ENCODE data around the gene ZNF624. TPM values are rescaled to one million over a fixed set of nuclear protein-coding genes. Genes with fewer than 3 reads are reported as not detected.
"Not testable (repeated sequence)": the region's sequence is repeated elsewhere in the genome, so short reads cannot be mapped to it uniquely, and the experiment has no call there.

The ZNF624 gene
- polyA plus RNA-seq (2013, experiment 1 of 2) = 6.6 TPM
- 7.3 TPM for polyA plus RNA-seq (2013, experiment 2 of 2)

DNA sequence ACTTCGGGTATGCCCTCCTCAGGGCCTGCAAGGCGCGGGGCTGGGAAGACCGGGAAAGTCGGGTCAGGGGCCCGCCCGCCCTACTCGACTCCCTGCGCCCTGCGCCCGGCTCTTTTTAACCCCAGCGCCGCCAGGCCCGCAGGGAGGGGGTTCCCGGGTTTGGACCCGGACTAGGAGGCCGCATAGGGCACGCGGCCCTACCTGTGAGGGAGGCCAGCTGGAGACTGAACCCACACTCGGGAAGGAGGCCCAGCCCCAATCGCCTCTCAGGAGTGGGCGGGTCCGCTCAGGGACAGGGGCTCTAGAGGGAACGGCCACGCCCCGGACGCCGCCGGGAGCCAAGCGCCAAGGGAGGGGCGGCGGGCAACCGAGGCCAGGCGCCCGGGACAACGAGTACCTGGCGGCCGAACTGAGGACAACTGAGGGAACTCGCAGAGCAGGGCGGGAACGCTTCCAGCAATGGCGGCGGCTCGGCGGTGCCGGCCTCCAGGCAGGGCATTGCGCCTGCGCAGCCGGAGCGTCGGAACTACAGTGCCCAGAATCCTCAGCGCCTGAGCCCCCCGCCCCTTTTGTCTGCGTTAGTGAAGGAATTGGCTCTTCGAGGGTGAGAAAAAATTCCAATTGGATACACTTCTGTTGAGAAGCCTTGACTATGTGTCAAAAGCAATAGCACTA, at the start of gene ZNF624:
TSS of gene ZNF624 (minus strand) at position 484 of the 675 bp plus-strand sequence.
- peak within 1 kb of the TSS; percentile 82 for H3K27ac ChIP-seq (ENCODE audit: low read depth, low read length, severe bottlenecking)
- 0% methylated on average over 39 to 41 of the region's 55 CpGs for WGBS, 2 experiments (ENCODE audit: insufficient coverage in 2 of 2)
- H3K36me3 ChIP-seq (ENCODE audit: control insufficient read depth, insufficient read depth, low read length) = peaks cover 5% of the 10 kb centered on the region
- H3K9me3 ChIP-seq (ENCODE audit: control insufficient read depth, low read length) = no peaks in the 10 kb centered on the region
- H3K4me3 ChIP-seq (ENCODE audit: extremely low read depth, insufficient read depth, low read length, poor library complexity, severe bottlenecking) = peak within 1 kb of the TSS; percentile 83
- H3K4me1 ChIP-seq (ENCODE audit: control insufficient read depth, insufficient read depth, low read length, poor library complexity, severe bottlenecking) = no peaks in the 10 kb centered on the region

- H3K9me3 ChIP-seq (ENCODE audit: control insufficient read depth, low read length); H3K27ac ChIP-seq (ENCODE audit: low read depth, low read length, severe bottlenecking); H3K36me3 ChIP-seq (ENCODE audit: control insufficient read depth, insufficient read depth, low read length); H3K4me3 ChIP-seq (ENCODE audit: extremely low read depth, insufficient read depth, low read length, poor library complexity, severe bottlenecking); H3K4me1 ChIP-seq (ENCODE audit: control insufficient read depth, insufficient read depth, low read length, poor library complexity, severe bottlenecking): not testable (repeated sequence)
- 100% methylated on average over 1 of the region's 5 CpGs; no CpG with 5 or more reads in 1 of the 2 experiments for WGBS, 2 experiments (ENCODE audit: insufficient coverage in 2 of 2)
Observed at GRCh38 chr17:16697603-16698002, 44.0 kb upstream of the ZNF624 start.

GRCh38 chr17:16690447-16690846, 36.8 kb upstream of the ZNF624 start:
- H3K36me3 ChIP-seq (ENCODE audit: control insufficient read depth, insufficient read depth, low read length); H3K4me1 ChIP-seq (ENCODE audit: control insufficient read depth, insufficient read depth, low read length, poor library complexity, severe bottlenecking); H3K9me3 ChIP-seq (ENCODE audit: control insufficient read depth, low read length); H3K27ac ChIP-seq (ENCODE audit: low read depth, low read length, severe bottlenecking); H3K4me3 ChIP-seq (ENCODE audit: extremely low read depth, insufficient read depth, low read length, poor library complexity, severe bottlenecking): not testable (repeated sequence)
- WGBS, 2 experiments (ENCODE audit: insufficient coverage in 2 of 2) = 98% methylated on average over 7 of the region's 30 CpGs; no CpG with 5 or more reads in 1 of the 2 experiments

DNA sequence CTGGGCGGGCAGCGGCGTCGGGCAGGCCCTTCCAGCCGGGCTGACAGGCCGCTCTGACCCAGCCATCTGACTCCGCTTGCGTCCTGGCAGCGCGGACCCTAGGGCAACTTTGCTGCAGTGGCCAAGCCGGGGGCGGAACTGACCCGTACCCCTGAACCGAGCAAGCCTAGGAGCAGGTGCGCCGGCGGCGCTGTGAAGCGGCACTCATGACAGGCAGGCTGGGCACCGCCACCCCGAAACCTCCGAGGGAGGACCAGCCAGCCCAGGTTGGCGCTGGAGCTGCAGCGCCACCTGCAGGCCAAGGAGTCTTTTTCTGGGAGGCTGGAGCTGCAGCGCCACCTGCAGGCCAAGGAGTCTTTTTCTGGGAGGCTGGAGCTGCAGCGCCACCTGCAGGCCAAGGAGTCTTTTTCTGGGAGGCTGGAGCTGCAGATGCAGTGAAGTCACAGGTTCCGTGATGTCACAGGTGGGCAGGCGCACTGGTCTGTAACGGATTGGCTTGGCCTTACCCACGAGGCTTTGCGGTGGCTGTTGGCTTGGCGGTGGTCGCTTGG, 36.2 kb upstream of the ZNF624 start, which contains the start of gene CCDC144A:
TSS of gene CCDC144A (plus strand) at position 511 of the 551 bp plus-strand sequence. CDS start 160 bp downstream, outside the sequence.
- not testable (repeated sequence) for H3K36me3 ChIP-seq (ENCODE audit: control insufficient read depth, insufficient read depth, low read length); H3K9me3 ChIP-seq (ENCODE audit: control insufficient read depth, low read length); H3K27ac ChIP-seq (ENCODE audit: low read depth, low read length, severe bottlenecking); H3K4me3 ChIP-seq (ENCODE audit: extremely low read depth, insufficient read depth, low read length, poor library complexity, severe bottlenecking); H3K4me1 ChIP-seq (ENCODE audit: control insufficient read depth, insufficient read depth, low read length, poor library complexity, severe bottlenecking)
- 92 to 95% methylated on average over 17 to 25 of the region's 33 CpGs for WGBS, 2 experiments (ENCODE audit: insufficient coverage in 2 of 2)

DNA sequence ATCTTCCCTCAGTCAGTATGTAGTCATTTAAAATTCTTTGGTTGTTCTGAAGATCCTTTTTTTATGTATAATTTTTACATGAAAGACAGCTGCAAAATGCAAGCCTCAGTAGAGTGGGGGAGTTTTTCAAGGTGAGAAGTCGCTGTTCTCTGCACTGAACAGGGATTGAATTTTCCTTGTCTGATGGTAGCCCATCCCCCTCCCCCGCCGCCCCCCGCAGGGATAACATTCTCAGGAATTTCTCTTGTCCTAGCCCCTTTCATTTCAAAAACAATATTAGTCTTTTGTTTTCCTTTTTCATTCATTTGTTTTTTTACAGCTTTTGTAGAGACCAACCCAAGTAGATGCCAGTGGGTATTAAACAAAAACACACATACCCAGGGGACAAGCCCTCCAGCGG, 33.5 kb upstream of the ZNF624 start:
- WGBS, 2 experiments (ENCODE audit: insufficient coverage in 2 of 2) = 4 to 17% methylated on average over 1 to 3 of the region's 5 CpGs
- not testable (repeated sequence) for H3K27ac ChIP-seq (ENCODE audit: low read depth, low read length, severe bottlenecking); H3K36me3 ChIP-seq (ENCODE audit: control insufficient read depth, insufficient read depth, low read length); H3K4me1 ChIP-seq (ENCODE audit: control insufficient read depth, insufficient read depth, low read length, poor library complexity, severe bottlenecking); H3K4me3 ChIP-seq (ENCODE audit: extremely low read depth, insufficient read depth, low read length, poor library complexity, severe bottlenecking); H3K9me3 ChIP-seq (ENCODE audit: control insufficient read depth, low read length)

- H3K9me3 ChIP-seq (ENCODE audit: control insufficient read depth, low read length); H3K4me1 ChIP-seq (ENCODE audit: control insufficient read depth, insufficient read depth, low read length, poor library complexity, severe bottlenecking); H3K27ac ChIP-seq (ENCODE audit: low read depth, low read length, severe bottlenecking); H3K36me3 ChIP-seq (ENCODE audit: control insufficient read depth, insufficient read depth, low read length); H3K4me3 ChIP-seq (ENCODE audit: extremely low read depth, insufficient read depth, low read length, poor library complexity, severe bottlenecking): not testable (repeated sequence)
- WGBS, 2 experiments (ENCODE audit: insufficient coverage in 2 of 2) = no CpG with 5 or more reads among the region's 4 CpGs
Observed at GRCh38 chr17:16686019-16686418, 32.4 kb upstream of the ZNF624 start.

GRCh38 chr17:16683290-16684138, 29.9 kb upstream of the ZNF624 start:
- not testable (repeated sequence) for H3K4me1 ChIP-seq (ENCODE audit: control insufficient read depth, insufficient read depth, low read length, poor library complexity, severe bottlenecking); H3K4me3 ChIP-seq (ENCODE audit: extremely low read depth, insufficient read depth, low read length, poor library complexity, severe bottlenecking); H3K27ac ChIP-seq (ENCODE audit: low read depth, low read length, severe bottlenecking); H3K9me3 ChIP-seq (ENCODE audit: control insufficient read depth, low read length); H3K36me3 ChIP-seq (ENCODE audit: control insufficient read depth, insufficient read depth, low read length)
- 92 to 94% methylated on average over 35 to 43 of the region's 44 CpGs for WGBS, 2 experiments (ENCODE audit: insufficient coverage in 2 of 2)

DNA sequence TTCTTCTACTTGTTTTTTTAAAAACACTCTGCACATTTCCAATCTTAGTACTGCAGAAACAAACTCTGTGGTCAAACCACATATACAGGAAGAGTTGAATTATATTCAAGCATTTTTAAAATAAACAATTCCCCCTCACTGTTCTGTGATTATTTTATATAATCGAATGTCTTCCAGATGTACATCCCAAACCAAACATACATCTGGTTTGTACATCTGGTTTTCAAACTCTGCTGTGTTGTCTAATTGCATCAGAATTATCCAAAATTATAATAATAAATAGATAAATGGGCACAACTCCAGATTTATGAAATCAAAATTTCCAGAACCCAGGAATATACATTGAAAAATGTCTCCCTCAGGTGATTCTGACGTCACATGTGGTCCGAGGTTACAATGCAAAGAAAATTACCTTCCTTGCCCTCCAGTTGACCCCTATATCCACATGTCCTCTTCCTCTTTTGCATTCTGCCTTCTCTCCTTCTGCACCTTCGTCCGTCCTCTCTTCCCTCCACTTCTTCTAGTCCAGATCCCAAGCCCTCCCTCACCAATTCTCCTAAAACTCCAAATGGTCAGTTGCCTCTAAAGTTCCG, 23.1 kb upstream of the ZNF624 start:
- no peak overlapping the region for H3K27ac ChIP-seq (ENCODE audit: low read depth, low read length, severe bottlenecking)
- H3K36me3 ChIP-seq (ENCODE audit: control insufficient read depth, insufficient read depth, low read length) = no peaks in the 10 kb centered on the region
- H3K4me1 ChIP-seq (ENCODE audit: control insufficient read depth, insufficient read depth, low read length, poor library complexity, severe bottlenecking) = no peaks in the 10 kb centered on the region
- no peaks in the 10 kb centered on the region for H3K9me3 ChIP-seq (ENCODE audit: control insufficient read depth, low read length)
- no peak overlapping the region for H3K4me3 ChIP-seq (ENCODE audit: extremely low read depth, insufficient read depth, low read length, poor library complexity, severe bottlenecking)
- WGBS, 2 experiments (ENCODE audit: insufficient coverage in 2 of 2) = 94 to 100% methylated on average over 5 of the region's 6 CpGs

DNA sequence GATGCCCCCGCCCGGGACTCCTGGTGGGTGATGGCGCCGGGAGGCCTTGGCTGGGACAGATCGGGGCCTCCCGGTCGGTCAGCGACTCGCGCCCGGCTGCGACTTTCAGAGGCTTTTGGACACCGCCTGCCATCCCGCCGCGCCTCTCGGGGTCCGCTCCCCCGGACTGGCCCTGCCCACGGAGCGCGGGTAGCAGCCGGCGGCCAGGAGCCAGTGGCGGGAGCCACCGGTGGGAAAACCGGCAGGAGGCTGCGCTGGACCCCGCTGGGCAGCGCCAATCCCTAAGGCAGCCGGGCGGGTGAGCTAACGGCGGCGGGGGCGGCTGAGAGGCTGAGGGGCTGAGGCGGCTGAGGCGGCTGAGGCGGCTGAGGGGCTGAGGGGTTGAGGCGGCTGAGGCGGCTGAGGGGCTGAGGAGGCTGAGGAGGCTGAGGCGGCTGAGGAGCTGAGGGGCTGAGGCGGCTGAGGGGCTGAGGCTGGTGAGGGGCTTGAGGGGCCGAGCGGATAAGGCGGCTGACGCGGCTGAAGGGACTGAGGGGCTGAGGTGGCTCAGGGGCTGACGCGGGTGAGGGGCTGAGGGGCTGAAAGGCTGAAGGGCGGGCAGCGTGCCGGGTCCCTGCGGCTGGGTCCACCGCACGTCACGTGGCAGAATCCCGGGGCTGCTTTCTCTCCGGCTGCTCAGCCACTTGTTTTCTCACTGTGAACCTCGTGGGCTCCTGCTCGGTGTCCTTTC, 13.4 kb upstream of the ZNF624 start:
- H3K4me3 ChIP-seq (ENCODE audit: extremely low read depth, insufficient read depth, low read length, poor library complexity, severe bottlenecking) = peak overlapping the region; percentile 32
- not testable (repeated sequence) for H3K36me3 ChIP-seq (ENCODE audit: control insufficient read depth, insufficient read depth, low read length); H3K9me3 ChIP-seq (ENCODE audit: control insufficient read depth, low read length); H3K27ac ChIP-seq (ENCODE audit: low read depth, low read length, severe bottlenecking); H3K4me1 ChIP-seq (ENCODE audit: control insufficient read depth, insufficient read depth, low read length, poor library complexity, severe bottlenecking)
- WGBS, 2 experiments (ENCODE audit: insufficient coverage in 2 of 2) = 8 to 9% methylated on average over 41 to 42 of the region's 61 CpGs

GRCh38 chr17:16666553-16666906, 12.9 kb upstream of the ZNF624 start:
- not testable (repeated sequence) for H3K36me3 ChIP-seq (ENCODE audit: control insufficient read depth, insufficient read depth, low read length); H3K4me3 ChIP-seq (ENCODE audit: extremely low read depth, insufficient read depth, low read length, poor library complexity, severe bottlenecking); H3K9me3 ChIP-seq (ENCODE audit: control insufficient read depth, low read length); H3K27ac ChIP-seq (ENCODE audit: low read depth, low read length, severe bottlenecking); H3K4me1 ChIP-seq (ENCODE audit: control insufficient read depth, insufficient read depth, low read length, poor library complexity, severe bottlenecking)
- WGBS, 2 experiments (ENCODE audit: insufficient coverage in 2 of 2) = 76% methylated on average over 19 to 20 of the region's 24 CpGs

Data from mesodermal cell (in vitro differentiated cells).